GM10248 (cell line): Measurements from ENCODE around the gene ZNF319.

ENCODE experiments used
- CTCF ChIA-PET: fragments of 300-600 bp; sonication (Branson Sonifier 250); formaldehyde crosslinking; extraction: SDS; loops from one replicate; lab custom pipeline; 2021; ENCODE audit warnings: antibody characterized with exemption; lab: Yijun Ruan, JAX
- POLR2A ChIA-PET: fragments of 350-650 bp; sonication (Branson Sonifier 250); formaldehyde crosslinking; extraction: SDS; loops from one replicate; lab custom pipeline; 2020; ENCODE audit warnings: antibody characterized with exemption; lab: Yijun Ruan, JAX
- DNase-seq: peaks from one replicate; pipeline ENCODE4 v3.0.0; 2012; ENCODE audit errors: extremely low spot score
- CTCF ChIP-seq: IDR thresholded peaks from 2 replicates; pipeline ENCODE4 v1.5.1; 2012; ENCODE audit warnings: mild to moderate bottlenecking, low read depth; ENCODE audit errors: extremely low read depth, missing control alignments, control extremely low read depth

ZNF319 gene

GRCh38 chr16:58046054-58046881, 45.8 kb upstream of the ZNF319 start:
- DNase-seq: no peak
- TF ChIP-seq CTCF: no peak
- CTCF ChIA-PET: no interaction called here
- POLR2A ChIA-PET: no interaction called here

- TF ChIP-seq CTCF: no peak
- ChIA-PET POLR2A (no interaction called here), CTCF (no interaction called here)
- no peak for DNase-seq
Observed at GRCh38 chr16:58045096-58045495, 44.6 kb upstream of the ZNF319 start.

- ChIA-PET POLR2A (no interaction called here), CTCF (interaction anchor here (0.9 kb wide), 1 partner anchor 53 kb away, joined by 3 read pairs; no protein-coding TSS in a partner anchor)
- no peak for TF ChIP-seq CTCF
- DNase-seq: no peak
Observed at GRCh38 chr16:58044266-58045019, 44.0 kb upstream of the ZNF319 start.

- CTCF ChIA-PET: interaction anchor here (0.9 kb wide), 1 partner anchor 54 kb away, joined by 3 read pairs; no protein-coding TSS in a partner anchor
- no peak for TF ChIP-seq CTCF
- POLR2A ChIA-PET: no interaction called here
- DNase-seq: no peak
Observed at GRCh38 chr16:58043571-58044155, 43.2 kb upstream of the ZNF319 start.

GRCh38 chr16:58042886-58043515, 42.5 kb upstream of the ZNF319 start:
- TF ChIP-seq CTCF: no peak
- POLR2A ChIA-PET: no interaction called here
- DNase-seq: no peak
- CTCF ChIA-PET: no interaction called here
